GM21381 (cell line): ENCODE measurements around the gene RWDD1.

Experiments used
- ATAC-seq: cut with Tn5 transposase; IDR thresholded peaks from one replicate; pipeline ENCODE4 v1.9.1; 2021; ENCODE audit warnings: mild to moderate bottlenecking, moderate library complexity; ENCODE audit not compliant: unreplicated experiment

Gene RWDD1

GRCh38 chr6:116570856-116571682 lies at the start of gene RWDD1:
RWDD1 (plus strand) TSS chr6:116571504; CDS start chr6:116571583, 79 bp downstream.
- peak; percentile 95 for ATAC-seq

DNA sequence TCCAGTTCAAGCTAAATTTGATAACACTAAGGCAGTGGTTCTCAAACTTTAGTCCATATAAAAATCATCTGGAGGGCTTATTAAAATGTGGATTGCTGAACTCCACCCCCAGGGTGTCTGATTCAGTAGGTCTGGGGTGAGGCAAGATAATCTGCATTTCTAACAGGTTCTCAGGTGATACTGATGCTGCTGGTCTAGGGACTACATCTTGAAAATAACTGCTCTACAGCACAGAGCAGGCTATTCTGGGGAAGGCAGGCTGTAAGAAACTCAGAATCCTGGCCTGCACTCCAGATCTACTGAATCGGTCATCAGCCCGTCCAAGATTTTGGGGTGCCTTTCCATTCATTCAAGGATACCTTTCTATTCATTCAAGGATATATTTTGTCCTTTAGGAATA lies 48.4 kb upstream of the RWDD1 start:
- ATAC-seq: no peak

GRCh38 chr6:116524236-116524635 lies 47.1 kb upstream of the RWDD1 start:
- no peak for ATAC-seq

GRCh38 chr6:116528133-116528532 lies 43.2 kb upstream of the RWDD1 start:
- ATAC-seq: no peak

DNA sequence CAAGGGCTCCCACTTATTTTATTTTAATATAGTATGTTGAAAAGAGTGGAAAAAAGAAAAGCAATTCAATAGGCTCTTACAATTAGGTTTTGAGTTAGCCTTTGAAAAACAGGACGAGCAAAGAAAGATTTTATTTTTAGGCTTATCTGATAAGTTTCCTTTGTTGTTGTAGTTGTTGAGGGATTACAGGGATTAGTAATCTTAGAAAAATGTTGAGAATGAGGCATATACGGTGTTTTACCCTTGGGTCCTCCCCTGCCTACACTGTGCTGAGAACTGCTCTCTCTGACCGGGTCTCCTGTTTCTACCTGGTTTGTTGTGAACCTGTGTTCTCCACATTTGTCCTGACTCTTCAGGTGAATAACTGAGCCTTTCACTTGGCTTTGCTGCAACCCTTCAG lies 42.5 kb upstream of the RWDD1 start:
- no peak for ATAC-seq

DNA sequence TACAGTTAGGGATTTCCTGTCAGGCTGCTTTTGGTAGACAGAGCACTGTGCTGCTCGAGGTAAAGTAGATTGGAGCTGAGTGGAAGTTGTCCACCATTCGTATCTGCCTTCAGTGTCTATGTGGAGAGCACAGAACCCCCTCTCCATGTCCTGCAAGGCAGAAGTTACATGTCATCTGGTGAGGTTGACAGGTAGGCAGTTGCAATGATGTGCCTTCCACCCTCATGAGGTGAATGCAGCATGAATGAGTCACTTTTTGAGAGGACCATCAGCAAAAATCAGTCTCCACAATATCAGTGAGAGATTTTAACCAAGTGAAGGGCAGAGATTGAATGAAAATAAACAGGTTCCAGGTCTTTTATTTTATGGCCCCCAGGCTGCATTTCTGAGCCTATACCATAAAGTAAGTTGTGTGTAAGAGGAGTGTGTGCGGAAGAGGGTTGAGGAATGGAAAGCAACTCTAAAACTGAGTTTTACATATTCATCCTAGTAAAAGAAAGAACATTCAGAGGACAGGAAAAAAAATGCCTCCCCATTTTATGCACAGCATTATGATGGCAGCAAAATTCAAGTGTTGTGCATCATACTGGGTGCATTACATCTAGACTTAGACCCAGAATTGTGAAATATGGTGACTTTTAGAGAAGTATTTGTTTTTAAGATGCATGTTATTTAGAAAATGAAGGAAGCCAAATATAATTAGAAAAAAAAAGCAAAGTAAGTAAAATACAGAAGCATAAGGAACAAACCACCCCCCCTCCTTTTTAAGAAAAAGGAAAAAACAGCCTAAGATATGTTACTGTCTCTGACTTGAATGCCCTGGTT lies 41.6 kb upstream of the RWDD1 start:
- no peak for ATAC-seq

GRCh38 chr6:116530436-116530835 lies 40.9 kb upstream of the RWDD1 start:
- no peak for ATAC-seq

DNA sequence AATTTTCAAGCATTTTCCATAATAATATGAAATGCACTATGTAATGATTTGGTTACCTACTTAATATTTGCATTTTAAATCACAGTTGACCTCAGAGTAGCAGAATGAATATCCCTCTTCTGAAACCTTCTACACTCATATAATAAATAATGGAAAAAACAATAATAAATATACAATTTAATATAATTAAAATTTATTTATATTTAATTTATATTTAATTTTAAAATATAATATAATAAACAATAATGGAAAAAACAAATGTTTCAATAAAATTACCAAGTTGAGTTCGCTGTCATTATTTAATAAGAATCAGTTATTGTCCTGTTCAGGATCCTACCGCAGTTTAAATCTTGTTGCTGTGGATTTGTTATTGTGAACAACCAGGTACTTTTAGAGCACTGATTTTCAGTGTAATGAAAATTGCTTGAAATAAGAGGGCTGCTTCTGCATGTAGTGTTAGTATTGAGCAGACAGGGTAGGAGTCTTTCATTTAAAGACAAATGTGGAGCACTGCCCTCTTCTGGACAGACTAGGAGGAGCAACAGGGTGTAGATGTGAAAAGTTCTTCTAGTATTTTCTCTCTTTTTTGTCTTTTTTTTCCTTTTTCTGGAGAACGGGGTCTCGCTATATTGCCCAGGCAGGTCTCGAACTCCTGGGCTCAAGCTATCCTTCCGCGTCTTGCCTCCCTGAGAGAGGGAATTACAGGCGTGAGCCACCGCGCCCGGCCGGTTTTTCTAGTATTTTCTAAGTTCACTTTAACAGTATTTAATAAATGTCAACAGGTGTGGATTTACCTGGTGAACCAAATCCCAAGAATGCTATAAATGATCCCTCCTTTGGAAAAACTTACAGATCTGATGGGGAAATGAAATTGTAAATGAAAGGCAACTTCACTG lies 39.4 kb upstream of the RWDD1 start:
- peak; percentile 83 for ATAC-seq

DNA sequence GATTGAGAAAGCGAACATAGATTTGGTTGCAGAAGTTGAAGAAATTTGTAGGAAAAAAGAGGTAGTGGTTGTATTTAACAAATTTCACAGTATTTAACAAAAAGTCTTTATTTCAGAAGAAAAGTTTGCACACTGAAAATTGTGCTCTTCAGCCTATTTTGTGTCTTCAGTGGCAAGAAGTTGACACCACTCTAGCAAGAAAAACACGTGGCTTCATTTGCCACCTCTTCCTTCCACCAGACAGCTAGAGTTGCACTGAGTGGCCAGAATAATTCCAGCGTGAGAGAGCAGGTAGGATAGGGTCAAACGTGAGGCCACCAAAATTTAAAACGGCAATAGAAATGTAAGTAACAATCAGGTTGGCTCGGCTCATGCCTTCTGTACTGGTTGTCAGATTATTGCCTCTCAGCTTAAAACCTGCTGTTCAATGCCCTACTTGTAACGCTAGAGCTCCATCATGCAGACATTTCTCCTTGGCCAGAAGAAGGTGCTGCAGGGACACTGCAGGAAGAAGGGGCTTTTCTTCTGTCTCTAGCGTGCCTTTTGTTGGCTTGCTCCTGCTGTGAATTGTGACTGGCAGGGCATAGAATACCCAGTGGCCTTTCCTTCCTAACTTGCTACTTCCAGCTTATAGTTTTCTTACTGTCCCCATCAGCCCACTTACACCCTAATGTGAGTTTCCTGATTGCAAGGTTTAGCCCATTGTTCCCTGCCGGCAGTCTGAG lies 37.9 kb upstream of the RWDD1 start:
- ATAC-seq: no peak

DNA sequence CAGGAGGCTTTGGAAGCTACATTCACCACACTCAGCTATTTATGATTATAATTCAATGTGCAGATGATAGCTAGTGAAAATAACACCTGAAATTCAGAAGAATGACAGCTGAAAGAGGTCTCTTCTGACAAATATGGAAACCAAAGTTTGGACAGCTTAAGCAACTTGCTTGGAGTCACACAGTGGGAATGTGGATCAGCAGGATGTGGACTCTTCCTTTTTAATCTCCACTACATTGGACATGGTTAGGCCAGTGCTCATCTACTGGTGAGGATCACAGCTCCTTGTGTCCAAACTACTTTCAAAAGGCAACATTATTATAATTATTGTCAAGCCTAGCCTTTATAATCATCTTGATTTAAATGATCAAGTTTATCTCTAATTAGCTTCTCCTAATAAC lies 36.2 kb upstream of the RWDD1 start:
- ATAC-seq: no peak

DNA sequence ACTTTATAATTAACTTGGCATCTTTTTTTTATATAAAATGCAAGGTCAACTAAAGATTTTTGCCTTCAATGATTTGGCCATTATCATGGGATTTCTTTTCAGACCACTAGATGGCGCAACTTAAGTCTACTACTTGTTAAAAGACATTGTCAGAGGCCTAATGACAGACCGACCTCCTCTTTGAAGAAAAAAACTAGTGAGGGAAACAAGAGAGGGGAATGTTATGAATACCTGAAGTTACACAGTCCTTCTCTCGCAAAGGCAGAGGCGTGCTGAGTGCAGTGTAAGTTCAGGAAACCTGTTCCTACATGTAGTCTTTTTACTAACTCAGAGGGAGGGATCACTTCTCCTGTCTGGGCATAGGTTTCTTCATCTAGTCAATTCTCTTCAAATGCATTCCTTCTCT lies 35.1 kb upstream of the RWDD1 start:
- no peak for ATAC-seq

GRCh38 chr6:116542426-116542825 lies 28.9 kb upstream of the RWDD1 start:
- no peak for ATAC-seq

DNA sequence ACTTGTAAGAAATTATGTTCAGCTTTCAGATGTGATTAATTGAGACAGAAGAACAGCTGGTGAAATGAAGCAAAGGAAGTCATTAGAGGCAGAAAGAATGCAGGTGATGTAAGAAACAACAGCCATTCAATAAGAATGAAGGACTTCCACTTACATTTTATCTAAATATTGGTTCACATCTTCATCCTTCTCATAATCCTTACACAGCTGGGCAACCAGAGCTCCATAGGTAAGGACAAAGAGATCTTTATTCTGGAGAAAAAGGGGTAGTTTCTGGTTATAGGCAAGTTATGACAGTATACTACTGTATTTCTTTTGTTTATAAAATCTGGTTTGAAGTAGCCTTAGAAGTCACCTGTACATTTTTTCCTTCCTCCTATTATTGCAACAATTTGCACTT lies 28.2 kb upstream of the RWDD1 start:
- ATAC-seq: no peak

GRCh38 chr6:116545651-116546050 lies 25.7 kb upstream of the RWDD1 start, which contains the start of gene TRAPPC3L:
TRAPPC3L (minus strand) TSS chr6:116545684; CDS start chr6:116545514, 170 bp downstream.
- ATAC-seq: no peak

DNA sequence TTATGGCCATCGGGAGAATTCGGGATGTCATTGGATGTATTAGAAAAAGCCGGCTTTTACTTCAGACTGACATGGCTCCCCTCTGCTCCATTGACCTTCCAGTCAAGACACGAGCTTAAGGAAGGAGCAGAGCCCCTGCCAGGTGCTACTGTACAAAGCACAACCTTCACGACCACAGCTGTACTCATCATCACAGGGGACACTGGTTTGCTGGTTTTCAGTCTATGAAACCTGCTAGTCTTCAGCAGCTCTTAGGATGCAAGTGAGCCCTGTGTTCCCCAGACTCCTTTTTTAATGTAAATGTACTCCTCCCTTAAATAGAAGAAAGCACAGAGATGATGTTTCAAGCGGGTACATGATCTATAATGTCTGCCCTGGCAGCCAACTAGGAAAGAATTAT lies 23.9 kb upstream of the RWDD1 start:
- no peak for ATAC-seq

GRCh38 chr6:116550796-116551195 lies 20.5 kb upstream of the RWDD1 start:
- ATAC-seq: no peak

GRCh38 chr6:116553451-116553850 lies 17.9 kb upstream of the RWDD1 start, which contains the start of gene CALHM4:
CALHM4 (plus strand) TSS chr6:116553751; CDS start chr6:116553794, 43 bp downstream.
- no peak for ATAC-seq

DNA sequence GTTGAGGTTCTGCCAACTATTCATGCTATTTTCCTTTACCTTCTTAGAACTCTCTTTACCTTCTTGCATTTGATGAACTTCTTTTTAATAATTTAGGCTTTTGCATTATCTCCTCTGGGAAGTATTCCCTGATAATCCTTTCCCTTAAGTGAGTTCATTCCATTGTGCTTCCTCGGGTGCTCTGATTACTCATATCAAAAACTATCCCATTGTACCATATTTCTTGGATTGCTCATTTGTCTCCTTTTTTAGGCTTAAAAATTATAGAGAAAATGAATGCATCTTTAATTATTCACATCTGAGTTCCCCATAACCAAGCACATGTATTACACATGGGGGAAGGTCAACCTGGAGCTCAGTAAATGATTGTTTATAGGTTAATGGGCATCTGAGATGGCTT lies 15.2 kb upstream of the RWDD1 start:
- ATAC-seq: no peak

DNA sequence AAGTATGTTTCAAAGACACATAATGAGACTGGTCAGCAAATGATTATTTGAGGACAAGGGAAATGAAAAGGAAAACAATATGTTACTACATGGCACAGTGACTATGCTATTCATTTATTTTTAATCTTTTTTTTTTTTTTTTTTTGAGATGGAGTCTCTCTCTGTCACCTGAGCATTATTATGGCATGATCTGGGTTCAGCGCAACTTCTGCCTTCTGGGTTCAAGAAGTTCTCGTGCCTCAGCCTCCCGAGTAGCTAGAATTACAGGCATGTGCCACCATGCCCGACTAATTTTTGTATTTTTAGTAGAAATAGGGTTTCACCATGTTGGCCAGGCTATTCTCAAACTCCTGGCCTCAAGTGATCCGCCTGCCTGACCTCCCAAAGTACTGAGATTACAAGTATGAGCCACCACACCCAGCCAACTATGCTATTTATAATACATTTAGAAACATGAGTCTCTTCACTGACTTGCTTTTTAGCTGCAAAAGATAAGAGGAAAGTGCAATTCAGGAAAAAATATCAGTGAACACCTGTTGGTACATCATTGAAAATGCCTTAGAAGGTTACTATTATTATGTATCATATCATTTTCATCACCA lies 14.4 kb upstream of the RWDD1 start:
- ATAC-seq: no peak

DNA sequence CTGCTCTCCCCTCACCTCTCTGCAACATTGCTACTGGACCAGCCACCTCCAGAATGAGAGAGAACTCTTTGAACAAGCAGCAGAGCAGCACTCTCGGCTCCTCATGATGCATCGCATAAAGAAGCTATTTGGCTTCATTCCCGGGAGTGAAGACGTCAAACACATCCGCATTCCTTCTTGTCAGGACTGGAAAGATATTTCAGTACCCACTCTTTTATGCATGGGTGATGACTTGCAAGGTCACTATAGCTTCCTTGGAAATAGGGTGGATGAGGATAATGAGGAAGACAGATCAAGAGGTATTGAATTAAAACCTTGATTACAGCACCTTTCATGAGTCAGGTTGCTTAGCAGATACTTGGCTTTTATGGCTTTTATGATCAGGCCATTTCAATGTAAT lies 13.4 kb upstream of the RWDD1 start:
- ATAC-seq: no peak
